Chondrocyte (in vitro differentiated cells): ENCODE data around the gene ST8SIA3. TPM values are rescaled to one million over a fixed set of nuclear protein-coding genes. Genes with fewer than 3 reads are reported as not detected.

Source experiments
- DNase-seq: peaks from one replicate; pipeline ENCODE4 v3.0.0; 2021; ENCODE audit warnings: mixed read lengths, low spot score
- H3K27ac Mint-ChIP-seq: one replicate; pipeline ENCODE4 v1.8.0; 2021; ENCODE audit warnings: mild to moderate bottlenecking, moderate library complexity, mixed read lengths; ENCODE audit not compliant: unreplicated experiment
- H3K27me3 Mint-ChIP-seq: 2 replicates; pipeline ENCODE4 v1.8.0; 2021; ENCODE audit warnings: low read depth, mixed read lengths
- H3K36me3 Mint-ChIP-seq: 2 replicates; pipeline ENCODE4 v1.8.0; 2021; ENCODE audit warnings: low read depth, mixed read lengths
- H3K4me1 Mint-ChIP-seq: 2 replicates; pipeline ENCODE4 v1.8.0; 2021; ENCODE audit warnings: low read depth, mild to moderate bottlenecking, mixed read lengths
- H3K4me3 Mint-ChIP-seq: one replicate; pipeline ENCODE4 v1.8.0; 2021; ENCODE audit warnings: mild to moderate bottlenecking, moderate library complexity, mixed read lengths; ENCODE audit not compliant: unreplicated experiment
- H3K9me3 Mint-ChIP-seq: 2 replicates; pipeline ENCODE4 v1.8.0; 2021; ENCODE audit warnings: low read depth, mixed read lengths
- CTCF ChIP-seq: fragments of 200-600 bp; sonication (generic); IDR thresholded peaks from 2 replicates; pipeline ENCODE4 v1.5.0; 2021; ENCODE audit warnings: antibody characterized with exemption, mild to moderate bottlenecking, moderate library complexity
- total RNA-seq: library from RNA; stranded (reverse); gene quantifications from 3 replicates; pipeline ENCODE4 v1.2.1, GENCODE V29; 2021

Gene ST8SIA3
- total RNA-seq, 1 donor from 2014 or later = not detected

- TF ChIP-seq CTCF = no peak
- H3K36me3 Mint-ChIP-seq = no peaks in the 10 kb centered on the region
- H3K9me3 Mint-ChIP-seq = no peaks in the 10 kb centered on the region
- H3K27me3 Mint-ChIP-seq = peaks cover 9% of the 10 kb centered on the region
- no peak for DNase-seq
- H3K27ac Mint-ChIP-seq = no peak overlapping the region
- no peak overlapping the region for H3K4me3 Mint-ChIP-seq
- H3K4me1 Mint-ChIP-seq = no peaks in the 10 kb centered on the region
These were observed 18.0 kb upstream of the ST8SIA3 start for GRCh38 chr18:57334383-57334782.

GRCh38 chr18:57336343-57336742 lies 16.0 kb upstream of the ST8SIA3 start:
- no peaks in the 10 kb centered on the region for H3K36me3 Mint-ChIP-seq
- no peak for DNase-seq
- no peak for TF ChIP-seq CTCF
- H3K27me3 Mint-ChIP-seq = peaks cover 9% of the 10 kb centered on the region
- H3K27ac Mint-ChIP-seq = no peak overlapping the region
- no peaks in the 10 kb centered on the region for H3K4me1 Mint-ChIP-seq
- peaks cover 2% of the 10 kb centered on the region for H3K9me3 Mint-ChIP-seq
- H3K4me3 Mint-ChIP-seq = no peak overlapping the region

GRCh38 chr18:57337890-57338289 lies 14.5 kb upstream of the ST8SIA3 start:
- Mint-ChIP-seq H3K9me3 (peaks cover 2% of the 10 kb centered on the region), H3K4me3 (no peak overlapping the region), H3K4me1 (no peaks in the 10 kb centered on the region), H3K27ac (no peak overlapping the region), H3K27me3 (peaks cover 12% of the 10 kb centered on the region), H3K36me3 (no peaks in the 10 kb centered on the region)
- DNase-seq = no peak
- TF ChIP-seq CTCF = no peak

GRCh38 chr18:57343833-57344232 lies 8.5 kb upstream of the ST8SIA3 start:
- Mint-ChIP-seq H3K36me3 (no peaks in the 10 kb centered on the region), H3K4me3 (no peak overlapping the region), H3K9me3 (peaks cover 2% of the 10 kb centered on the region), H3K4me1 (no peaks in the 10 kb centered on the region), H3K27me3 (peaks cover 7% of the 10 kb centered on the region), H3K27ac (no peak overlapping the region)
- no peak for DNase-seq
- no peak for TF ChIP-seq CTCF

GRCh38 chr18:57346876-57347275 lies 5.5 kb upstream of the ST8SIA3 start:
- DNase-seq = no peak
- no peaks in the 10 kb centered on the region for H3K9me3 Mint-ChIP-seq
- no peaks in the 10 kb centered on the region for H3K4me1 Mint-ChIP-seq
- peaks cover 24% of the 10 kb centered on the region for H3K27me3 Mint-ChIP-seq
- no peaks in the 10 kb centered on the region for H3K36me3 Mint-ChIP-seq
- no peak for TF ChIP-seq CTCF
- H3K4me3 Mint-ChIP-seq = no peak overlapping the region
- no peak overlapping the region for H3K27ac Mint-ChIP-seq
